HG02642 (cell line): Measurements from ENCODE around the gene RPH3AL.

Experiments used
- ATAC-seq: cut with Tn5 transposase; IDR thresholded peaks from one replicate; pipeline ENCODE4 v1.9.1; 2021; ENCODE audit warnings: mild to moderate bottlenecking; ENCODE audit not compliant: unreplicated experiment, poor library complexity

The RPH3AL gene

DNA sequence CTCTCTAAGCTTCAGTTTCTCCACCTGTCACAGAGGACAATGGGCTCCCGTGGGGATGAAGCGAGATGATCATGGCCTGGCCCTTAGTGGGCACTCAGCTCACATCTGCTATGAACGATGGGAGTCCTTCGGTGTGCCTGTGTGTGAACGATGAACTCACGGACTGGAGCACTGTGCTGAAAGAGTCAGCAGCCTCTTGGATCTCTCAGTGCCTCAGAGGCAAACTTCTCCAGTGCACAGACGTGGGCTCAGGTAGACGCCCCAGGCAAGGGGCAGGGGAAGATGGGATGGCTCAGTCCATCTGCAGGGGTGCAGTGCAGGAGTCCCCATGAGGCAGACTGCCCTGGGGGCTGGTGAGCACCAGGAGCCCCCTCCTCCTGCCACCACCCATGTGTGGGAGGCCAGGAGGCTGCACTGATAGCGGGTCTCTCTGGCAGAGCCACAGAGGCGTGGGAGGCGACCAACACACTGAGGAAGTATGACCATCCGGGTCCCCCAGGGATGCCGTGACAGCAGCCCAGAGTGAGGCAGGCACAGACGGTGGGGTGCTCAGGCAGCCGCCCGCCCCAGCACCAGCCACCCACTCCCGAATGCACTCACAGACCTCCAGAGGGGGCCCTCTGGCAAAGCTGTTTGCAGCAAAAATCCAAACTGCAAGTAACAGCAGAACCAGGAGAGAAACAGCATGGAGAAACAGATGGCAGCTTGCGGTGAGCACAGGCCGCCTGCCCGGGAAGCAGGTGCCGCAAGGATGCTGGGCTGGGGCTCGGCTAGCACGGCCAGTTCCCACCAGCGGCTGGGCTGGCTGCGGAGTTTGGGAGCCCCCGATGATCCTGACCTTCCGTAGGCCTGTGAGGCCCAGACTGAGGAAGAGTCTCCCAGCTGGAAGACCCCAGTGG is 82.7 kb downstream of the RPH3AL start:
- ATAC-seq, result no peak

DNA sequence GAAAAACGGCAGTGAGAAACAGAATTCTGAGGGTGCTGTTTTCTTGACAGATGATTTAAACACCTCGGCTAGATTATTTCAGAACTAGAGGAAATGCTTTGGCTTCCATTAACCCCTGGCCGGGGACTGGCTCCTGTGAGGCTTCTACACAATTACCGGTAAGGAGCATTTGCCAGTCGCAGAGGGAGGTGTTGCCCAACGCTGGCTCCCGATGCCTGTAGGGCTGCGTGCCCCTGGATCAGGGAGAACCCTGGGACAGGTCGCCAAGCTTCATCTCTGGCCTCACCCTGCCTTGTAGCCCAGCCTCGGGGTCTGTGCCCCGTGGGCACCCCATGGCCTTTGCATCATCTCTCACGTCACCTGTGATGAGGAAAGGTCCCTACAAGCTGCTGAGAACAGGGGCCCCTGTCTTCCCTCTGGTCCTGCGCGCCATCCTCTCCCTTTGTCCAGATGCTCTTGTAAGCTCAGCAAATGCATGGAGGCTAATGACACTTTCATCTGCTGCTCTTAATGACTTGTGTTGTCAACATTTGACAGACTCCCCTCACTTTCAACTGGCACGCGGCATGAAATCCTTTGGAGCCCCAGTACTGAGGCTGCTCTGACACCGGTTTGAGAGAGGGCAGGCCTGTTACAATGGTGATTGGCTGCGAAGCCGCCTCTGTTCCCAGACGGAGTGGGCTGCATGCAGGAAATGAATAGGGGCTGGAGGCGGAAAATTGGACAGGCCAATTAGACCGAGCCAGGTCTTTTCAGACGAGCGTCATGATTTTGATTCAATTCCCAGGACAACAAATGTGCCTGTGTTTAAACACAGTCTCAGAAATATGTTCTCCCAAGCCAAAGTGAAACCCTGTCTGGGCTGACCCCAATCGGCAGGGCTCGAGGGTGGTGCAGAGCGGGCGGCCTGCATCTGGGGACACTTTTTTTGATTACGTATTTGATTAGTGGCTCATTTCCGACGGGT is 85.6 kb downstream of the RPH3AL start:
- ATAC-seq, result no peak

DNA sequence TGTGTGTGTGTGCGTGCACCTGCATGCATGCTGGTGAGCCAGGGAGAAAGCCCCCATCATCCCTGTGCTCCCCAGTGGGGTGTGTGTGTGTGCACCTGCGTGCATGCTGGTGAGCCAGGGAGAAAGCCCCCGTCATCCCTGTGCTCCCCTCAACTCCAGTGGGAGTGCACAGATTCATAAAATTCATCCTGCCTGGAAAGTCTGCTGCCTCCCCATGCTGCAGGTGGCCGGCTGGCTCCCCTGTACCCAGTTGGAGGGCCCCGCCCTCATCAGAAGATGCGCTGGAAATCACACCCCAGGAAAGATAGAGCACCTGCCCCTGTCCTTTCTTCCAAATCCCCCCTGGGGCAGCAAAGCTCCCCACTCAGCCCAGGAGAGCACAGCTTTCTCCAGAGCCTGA is 86.4 kb downstream of the RPH3AL start:
- ATAC-seq, result no peak

DNA sequence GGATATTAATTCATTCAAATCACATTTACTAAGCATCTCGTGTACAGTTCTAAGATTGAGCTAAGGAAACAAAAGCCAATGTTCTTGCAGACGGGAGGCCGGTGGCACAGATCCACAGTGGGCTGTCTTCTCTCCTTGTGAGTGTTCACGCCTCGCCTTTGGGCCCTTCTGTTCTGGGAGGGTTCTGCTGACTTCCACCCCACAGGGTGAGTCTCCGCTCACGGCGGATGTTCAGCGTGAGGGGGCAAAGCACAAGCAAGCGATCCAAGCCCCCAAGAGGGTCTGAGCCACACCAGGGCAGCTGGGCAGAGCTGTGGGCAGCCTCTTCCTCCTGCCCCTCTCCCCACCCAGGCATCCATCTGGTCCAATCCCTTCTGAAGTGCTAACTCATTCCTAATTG is 86.9 kb downstream of the RPH3AL start:
- ATAC-seq, result no peak

DNA sequence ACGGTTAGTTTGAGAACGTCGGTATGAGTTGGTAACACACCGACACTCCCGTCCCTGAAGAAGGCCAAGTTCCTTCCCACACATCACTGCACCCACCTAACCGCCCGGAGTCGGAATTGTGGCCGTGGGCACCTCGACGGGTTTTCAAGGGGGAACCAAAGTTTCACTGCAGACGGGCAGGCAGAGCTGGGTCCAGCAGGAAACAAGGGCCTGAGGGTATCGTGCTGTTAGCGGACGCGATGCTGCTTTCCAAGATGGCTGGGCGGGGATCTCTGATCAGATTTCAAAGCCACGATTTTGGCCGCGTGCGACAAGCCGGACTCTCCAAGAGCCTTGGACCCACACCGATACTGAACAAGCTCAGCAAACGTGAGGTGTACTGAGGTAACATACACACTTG is 88.8 kb downstream of the RPH3AL start:
- no peak for ATAC-seq

DNA sequence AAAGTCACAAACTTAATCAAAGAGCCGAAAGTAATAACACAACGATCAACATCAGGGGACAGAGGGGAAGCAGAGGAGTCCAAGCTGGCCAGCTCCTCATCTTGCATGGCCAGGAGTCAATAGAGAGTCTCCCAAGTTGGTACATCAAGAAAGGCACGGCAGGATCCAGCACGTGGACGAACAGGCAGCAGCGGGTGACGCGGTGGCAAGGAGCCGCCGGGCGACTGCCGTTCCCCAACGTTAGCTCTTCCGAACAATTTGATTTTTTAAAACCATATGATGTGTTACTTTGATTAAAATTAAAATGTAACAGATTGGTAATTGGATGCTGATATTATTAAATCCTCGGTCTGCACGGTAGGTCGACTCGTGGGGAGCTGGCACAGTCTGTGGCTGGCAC is 89.3 kb downstream of the RPH3AL start:
- no peak for ATAC-seq

DNA sequence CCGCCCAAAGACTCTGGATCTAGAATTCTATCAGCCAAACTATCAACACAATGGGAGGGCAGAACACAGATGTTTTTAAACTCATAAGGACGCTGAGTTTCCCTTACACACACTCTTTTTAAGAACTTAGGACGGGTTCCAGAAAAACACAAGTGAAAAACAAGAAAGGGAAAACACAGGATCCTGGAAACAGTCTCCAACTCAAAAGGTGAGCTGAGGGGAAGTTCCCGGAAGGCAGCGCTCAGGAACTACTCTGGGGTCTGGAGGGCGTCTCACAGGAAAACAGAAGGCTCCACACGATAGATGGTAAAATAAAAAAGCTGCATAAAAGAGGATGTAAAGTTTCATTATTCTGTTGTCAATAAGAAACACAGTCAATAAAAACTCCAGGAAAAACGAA is 91.0 kb downstream of the RPH3AL start:
- ATAC-seq, result no peak

DNA sequence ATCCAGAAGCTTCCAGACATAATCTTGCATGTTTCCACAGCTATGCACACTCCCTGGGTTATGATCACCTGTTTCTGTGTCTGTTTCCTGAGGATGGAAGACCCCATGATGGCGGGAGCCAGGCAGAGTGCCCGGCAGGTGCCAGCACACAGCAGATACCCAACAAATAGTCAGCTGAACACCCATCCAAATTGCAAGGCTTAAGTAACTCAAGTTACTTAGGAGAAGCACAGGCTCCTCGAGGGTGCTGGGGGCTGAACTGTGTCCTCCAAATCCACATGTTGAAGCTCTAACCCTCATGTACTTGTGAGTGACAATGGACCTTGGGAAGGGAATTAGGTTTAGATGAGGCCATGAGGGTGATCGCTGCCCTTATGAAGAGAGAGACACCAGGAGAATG is 91.7 kb downstream of the RPH3AL start:
- ATAC-seq, result no peak

DNA sequence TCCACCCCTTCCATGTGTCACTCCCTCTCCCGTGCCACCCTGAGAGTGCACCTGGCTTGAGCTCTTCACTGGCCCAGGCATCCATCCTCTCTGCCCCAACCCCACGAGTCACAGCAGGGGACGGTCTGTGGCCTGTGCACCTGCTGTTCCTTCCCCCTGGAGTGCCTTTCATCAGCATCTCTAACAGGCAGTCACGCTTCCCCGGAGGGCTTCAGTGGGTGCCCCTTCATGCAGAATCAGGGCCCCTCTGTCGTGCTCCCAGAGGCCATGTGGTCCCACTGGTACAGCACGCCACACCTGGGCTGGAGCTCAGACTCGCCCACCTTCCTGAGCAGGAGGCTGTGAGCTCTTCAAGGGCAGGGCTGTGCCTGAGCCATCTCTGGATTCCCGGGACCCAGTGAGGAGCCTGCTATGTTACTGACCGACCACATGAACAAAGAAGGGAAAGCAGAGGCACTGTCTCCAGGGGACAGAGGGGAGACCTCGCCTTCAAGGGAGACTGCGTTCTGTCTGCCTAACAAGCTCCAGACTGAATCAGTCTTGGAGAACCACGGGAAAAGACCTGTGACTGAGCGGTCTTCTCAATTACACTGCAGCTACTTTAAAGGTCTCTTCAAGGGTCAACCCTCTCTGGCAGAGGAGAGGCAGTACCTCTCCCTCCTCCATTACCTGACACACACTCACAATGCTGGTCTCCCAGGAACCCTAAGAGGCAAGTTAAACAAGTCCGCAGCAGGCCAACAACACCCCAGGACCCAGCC is 92.4 kb downstream of the RPH3AL start:
- no peak for ATAC-seq

DNA sequence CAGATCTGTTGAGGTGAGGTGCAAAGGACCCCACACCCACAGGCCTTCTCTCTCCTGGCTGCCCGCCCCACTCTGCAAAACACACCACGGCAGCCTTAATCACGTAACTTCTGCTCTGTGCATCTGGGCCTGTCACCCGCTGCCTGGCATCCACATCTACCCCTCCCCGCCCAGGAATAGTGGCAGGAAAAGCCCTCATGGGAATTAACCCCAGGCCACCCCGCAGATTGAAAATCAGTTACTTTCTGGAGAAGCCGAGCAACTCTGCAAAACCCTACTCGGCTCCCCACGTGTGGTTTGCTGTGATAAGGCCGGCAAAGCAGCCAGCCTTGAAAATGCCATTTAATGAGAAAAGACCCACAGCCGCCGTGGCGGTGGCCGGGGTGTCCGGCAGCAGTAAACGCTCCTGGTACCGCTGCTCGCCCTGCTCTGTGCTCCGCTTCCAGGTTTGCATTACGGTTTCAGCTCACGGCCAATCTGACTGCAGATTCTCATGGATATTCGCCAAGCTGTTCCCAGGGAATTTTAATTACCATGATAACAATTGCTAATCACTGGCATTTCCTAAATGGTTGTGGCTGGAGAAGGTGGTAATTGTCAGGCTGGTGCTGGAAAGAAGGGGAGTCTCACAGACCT is 93.1 kb downstream of the RPH3AL start:
- ATAC-seq, result no peak

DNA sequence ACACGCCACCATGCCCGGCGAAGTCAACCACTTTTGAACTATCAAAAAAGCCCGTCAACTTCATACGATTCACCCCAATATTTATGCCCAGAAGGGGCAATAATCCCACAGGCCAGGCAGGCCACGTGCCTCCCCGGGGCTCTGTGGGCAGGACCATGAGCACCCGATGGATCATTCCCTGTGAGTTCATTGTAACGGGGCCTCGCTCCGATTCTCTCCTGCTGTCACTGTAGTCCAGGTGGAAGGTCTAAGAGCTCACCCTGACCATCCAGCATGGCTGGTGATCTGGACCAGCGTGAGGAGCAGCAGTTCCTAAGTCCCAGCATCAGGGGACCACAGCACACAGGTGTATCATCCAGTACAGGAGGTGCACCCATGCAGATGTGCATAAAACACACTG is 93.7 kb downstream of the RPH3AL start:
- no peak for ATAC-seq

DNA sequence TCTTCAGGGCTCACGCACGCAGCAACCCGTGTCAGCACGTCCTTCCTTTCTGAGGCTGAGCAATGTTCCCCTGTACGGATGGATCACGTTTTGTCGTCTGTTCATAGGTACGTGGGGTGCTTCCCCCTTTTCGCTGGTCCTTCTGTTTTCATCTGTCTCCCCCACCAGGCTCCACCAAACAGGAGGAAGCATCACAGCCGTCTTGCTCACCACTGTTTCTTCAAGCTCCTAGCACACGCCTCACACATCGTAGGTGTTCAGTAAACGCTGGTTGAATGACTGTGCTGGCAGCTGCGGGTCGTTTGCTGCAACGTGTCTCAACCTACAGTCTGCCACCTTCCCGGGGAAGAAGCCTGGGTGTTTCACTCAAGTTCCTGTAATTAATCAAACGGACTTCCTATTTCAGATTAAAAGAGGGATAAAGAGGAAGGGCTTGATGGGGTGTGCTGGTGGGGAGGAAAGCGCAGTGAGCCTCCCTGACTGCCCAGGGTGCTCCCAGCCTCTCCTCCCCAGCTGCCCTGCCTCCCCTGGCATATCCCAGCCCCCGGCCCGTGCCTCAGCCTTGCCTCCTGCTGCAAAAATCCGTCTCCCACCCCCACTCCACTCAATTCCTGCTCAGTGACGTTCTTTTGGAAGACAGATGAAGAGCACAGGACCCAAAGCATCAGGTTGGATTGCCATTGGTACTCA is 94.4 kb downstream of the RPH3AL start:
- no peak for ATAC-seq

DNA sequence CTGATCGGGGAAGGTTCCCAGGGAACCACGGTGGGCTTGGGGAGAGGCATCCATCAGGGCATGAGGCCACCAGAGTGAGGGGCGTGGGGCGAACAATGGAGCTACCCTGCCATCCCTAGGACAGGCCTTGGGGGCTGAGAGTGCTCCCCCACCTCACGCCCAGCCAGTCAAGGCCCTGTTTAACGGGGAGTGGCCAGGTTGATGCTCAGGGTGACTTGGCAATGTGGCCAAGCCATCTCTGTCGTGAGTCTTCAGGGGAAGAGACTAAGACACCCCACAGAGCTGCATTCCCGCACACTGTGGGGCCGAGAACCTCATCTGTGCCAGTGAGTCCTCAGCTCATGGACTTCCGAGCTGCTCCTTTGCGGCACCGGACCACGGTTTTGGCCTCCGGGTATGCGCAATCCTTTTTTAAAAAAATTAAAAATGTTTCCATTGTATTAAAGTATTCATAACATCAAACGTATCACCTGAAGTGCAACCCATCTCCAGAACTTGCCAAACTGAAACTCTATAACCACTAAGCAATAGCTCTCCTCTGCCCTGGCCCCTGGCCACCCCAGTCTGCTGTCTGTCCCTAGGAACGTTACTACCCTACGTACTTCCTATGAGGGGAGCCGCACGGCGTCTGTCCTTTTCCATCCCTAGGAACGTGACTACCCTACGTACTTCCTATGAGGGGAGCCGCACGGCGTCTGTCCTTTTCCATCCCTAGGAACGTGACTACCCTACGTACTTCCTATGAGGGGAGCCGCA is 99.3 kb downstream of the RPH3AL start:
- ATAC-seq, result no peak

DNA sequence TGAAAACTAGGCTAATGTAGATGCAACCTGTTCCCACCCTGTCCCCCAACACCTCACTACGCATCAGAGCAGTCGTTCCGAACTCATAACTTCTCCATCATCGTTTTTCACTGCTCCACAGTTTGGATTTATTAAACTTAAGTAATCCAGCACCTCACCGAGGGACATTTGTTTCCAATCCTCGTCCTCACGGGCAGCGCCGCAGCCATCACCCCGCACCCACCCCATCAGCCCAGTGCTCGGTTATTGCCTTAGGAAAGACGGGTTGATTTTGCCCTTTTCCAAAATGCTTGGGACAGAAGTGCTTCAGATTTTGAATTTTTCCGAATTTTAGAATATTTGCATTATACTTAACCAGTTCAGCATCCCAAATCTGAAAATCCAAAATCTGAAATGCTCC is 100.2 kb downstream of the RPH3AL start:
- no peak for ATAC-seq

DNA sequence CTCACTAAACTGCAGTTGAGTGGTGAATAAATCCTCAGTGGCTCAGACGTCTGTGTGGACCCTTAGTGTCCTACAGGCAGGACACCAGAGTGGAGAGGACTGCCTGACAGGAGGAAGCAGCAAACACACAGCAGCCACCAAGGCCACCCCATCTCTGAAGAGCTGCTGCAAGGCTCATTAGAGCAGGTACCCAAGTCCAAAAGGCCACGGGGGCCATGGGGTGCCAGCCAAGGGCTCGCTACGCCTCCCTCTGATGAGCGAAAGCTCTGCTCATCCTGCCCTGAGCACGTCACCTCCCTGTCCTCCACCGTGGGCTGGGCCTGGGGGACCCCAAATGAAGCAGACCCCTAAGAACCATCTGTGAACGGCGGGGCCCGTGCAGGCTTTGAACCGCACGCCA is 101.1 kb downstream of the RPH3AL start:
- ATAC-seq, result no peak

DNA sequence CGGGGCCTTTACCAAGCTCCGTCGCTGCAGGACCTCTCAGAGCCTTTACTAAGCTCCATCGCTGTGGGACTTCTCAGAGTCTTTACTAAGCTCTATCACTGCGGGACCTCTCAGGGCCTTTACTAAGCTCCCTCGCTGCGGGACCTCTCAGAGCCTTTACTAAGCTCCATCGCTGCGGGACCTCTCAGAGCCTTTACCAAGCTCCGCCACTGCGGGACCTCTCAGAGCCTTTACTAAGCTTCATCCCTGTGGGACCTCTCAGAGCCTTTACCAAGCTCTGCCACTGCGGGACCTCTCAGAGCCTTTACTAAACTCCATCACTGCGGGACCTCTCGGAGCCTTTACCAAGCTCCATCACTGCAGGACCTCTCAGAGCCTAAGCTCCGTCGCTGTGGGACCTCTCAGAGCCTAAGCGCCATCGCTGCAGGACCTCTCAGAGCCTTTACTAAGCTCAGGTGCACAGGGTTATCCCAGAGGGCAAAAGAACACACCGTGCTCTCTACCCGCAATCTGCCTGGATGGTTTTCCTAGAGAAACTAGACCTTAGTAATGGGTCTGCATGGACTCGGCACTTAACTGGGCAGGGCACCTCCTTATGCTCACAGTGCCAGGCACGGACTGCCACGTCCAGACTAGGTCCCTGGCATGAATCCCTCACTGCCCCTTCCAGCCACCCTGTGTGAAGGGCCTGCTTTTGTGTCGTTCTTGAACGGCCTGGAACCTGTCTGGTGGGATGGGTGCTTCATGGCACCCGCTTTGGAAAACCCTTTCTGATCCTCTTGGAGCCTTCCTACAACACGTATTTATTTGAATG is 101.9 kb downstream of the RPH3AL start:
- ATAC-seq, result no peak

DNA sequence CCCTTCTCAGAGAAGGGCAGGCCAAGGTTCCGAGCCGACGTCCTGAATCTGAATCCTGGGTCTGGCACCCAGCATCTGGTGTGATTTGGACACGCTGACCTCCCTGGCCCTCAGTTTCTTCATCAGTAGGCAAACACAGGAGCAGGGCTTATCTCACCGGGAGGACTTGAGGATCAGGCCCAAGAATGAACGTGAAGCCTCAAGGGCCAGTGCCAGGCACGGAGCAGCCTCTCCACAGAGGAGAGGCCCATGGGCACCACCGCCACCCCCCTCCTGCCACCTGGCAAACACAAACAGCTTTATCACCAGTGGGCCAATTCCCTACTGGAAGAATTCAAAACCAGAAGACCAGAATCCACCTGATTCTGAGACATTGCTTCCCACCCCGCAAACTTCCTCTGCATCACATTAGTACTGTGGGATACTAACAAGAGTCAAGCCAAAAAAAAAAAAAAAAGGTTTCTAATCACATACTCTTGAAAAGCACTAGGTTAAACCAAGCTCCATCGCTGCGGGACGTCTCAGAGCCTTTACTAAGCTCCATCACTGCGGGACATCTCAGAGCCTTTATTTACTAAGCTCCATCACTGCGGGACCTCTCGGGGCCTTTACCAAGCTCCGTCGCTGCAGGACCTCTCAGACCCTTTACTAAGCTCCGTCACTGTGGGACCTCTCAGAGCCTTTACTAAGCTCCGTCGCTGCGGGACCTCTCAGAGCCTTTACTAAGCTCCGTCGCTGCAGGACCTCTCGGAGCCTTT is 103.2 kb downstream of the RPH3AL start:
- no peak for ATAC-seq
